Hematopoietic multipotent progenitor cell treated with erythropoietin and hydrocortisone succinate and interleukin-3 and kit ligand, for 6 days (in vitro differentiated cells): ENCODE measurements around the gene SPON1.
"Not testable (repeated sequence)": the region's sequence is repeated elsewhere in the genome, so short reads cannot be mapped to it uniquely, and the experiment has no call there.

Source experiments
- DNase-seq: peaks from one replicate; pipeline ENCODE4 v3.0.0-alpha.2; 2015

SPON1 gene

DNA sequence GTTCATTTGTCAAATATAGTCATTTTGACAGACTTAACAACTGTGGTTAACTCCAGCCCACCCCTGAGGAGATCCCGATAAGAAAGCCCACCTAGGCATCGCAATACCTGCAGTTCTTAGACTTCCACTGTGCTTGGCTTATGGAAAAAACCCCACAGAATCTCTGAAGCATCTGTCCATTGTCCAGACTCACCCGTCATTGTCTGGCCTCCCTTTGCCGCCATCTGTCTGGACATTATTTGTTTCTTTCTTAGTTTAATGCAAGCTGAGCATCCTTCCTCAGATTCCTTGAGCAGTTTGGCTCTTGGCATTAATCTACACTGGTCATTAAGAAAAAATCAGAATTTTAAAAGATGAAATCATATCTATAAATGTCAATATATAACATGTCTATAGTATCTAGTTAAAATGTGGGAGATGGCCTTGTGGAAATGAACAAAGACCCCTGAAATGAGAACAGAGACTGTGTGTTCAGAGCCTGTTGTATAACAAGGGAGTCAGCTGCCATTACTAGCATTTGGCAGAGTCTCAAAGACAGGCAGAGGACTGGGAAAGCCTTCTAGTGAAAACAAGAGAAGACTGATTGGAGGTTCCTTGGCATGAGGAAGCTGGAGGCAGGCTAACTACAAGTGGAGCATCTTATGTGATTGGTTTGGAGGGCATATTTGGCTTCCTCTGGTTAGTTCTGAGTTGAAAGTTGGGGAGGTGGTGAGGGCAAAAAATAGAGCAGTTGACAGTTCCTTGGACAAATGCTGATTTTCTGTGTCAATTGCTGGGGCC lies 80.4 kb downstream of the SPON1 start:
- DNase-seq, result no peak

DNA sequence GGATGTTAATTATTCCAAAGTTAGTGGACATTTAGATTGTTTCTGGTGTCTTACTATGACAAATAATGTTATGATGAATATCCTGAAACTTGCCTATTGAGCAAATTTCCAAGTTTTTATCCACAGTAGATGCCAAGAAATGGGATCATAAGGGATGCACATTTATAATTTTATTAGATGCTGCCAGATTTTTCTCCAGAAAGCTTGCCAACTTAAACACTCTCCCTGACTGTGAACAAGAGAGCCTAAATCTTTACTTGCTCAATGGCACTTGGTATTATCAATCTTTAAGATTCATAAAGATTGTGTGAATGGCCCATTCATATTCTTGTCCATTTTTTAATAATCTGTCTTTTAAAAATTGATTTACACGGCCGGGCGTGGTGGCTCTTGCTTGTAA lies 82.4 kb downstream of the SPON1 start:
- no peak for DNase-seq

DNA sequence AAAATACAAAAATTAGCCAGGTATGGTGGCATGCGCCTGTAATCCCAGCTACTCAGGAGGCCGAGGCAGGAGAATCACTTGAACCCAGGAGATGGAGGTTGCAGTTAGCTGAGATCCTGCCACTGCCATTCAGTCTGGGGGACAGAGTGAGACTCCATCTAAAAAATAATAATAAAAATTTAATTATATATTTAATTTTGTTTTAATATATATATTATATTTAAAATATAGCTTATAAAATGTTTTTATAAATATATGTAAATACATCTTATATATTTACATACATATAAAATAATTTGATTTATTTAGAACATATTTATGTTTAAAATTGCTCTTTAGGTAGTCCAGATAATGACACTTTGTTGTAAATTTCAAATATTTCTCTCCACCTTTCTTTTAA lies 82.9 kb downstream of the SPON1 start:
- no peak for DNase-seq

DNA sequence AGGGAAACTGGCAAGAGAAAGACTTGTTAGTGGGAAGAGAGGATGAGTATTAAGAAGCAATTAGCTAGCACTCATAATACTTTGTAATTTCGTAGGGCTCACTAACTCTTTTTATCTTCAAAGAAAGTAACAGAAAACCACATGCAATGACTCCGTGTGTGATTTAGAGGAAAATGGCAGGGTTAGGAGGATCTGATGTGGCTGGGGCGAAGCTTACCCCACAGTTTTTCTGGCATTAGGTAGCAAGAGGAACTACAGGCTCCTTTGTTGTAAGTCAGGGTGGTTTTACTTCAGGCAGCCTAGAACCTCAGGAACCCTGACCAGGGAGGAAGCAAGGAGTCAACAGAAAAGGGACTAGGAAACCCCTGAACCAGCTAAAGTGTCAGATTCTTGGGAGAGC lies 89.7 kb downstream of the SPON1 start:
- DNase-seq, result no peak

DNA sequence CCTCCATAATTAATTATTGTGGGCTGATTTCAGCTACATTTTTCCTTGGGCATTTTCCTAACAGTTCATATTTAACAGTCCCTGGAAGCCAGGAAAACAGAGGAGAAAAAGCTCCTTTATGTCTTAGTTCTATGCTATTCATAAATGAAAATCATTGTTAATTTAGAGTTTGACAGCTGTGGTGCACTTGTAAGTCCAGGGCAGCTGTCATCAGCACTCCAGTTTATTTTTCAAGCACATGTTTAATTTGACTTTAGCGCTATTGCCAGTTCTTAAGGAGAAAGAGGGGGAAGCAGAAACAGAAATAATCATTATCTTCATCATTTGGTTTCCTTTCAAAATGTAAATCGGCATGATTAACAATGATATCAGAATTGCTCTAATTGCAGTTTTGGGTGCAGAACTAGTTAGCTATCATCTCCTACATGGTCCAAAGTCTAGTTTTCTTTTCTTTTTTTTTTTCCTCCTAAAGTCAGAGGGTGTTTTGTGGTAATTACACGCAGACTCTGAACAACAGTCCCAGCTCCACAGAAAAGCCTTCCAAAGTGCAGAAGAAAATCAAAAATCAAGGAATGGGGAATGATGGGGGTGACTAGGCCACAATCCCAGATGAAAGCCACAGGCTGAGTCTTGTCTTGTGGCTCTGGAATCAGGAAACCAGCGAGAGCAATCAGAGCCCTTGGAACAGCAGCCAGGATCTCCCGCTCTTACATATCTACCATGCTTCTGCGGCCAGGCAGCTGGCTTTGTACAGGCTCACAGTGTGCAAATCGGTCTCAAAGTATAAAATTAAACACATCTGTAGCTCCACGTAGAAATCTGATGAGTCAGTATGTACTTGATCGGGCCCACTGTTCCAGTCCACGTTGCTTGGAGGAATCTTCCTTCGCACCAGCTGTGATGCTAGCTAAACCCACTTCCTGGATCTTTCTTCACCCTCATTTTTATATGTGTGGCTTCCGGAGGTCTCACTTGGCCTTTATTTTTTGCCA lies 91.9 kb downstream of the SPON1 start:
- no peak for DNase-seq

DNA sequence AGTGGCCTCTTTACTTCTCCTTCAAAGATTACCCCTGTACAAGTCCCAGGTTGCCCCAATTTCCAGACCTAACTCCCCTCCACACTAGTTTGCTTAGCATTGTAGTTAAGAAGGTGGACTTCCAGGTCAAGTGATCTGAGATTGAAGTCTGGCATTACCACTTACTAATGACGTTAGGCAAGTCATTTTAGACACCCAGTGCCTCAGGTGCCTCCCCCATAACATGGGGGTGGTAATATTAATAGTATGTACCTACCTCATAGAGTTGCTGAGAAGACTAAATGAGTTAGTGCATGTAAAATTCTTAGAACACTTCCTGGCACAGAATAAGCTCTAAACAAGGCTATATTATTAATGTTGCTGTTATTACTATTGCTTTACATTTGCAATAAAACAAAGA lies 93.4 kb downstream of the SPON1 start:
- DNase-seq, result no peak

DNA sequence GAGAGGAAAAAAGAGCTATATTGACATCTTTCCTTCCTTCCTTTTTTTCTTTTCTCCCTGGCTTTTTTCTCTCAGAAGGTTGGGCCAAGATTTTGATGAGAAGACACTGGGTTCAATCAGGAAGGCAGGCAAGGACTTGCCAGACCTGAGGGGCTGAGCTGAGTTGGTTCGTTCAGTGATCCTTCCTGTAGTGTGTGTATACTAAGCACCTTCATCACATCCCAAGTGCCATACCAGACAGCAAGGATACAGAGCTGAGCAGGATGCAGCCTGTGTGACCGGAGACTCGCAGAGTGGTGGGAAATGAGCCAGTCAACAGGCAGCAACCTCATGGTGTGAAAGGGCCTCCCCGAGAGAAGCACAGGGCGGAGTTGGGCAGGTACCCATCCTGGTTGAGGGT lies 95.5 kb downstream of the SPON1 start:
- no peak for DNase-seq

DNA sequence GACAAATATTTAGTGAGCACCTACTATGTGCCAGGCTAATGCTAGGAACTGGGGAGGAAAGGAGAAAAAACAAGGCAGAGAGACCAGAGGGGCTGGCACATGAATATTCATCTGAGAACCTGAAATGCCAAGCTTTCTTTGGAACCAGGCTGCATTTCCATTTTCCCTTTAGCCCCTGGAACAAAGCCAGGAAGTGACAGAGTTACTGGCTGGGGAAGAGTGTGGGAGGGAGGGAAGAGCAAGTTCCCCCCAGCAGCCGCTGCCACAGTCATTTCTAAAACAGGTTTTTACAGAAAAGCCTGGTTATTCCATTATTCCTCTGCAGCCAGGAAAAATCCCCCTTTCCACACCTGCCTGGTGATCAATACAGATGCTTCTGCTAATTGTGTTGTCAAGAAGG lies 97.0 kb downstream of the SPON1 start:
- no peak for DNase-seq

DNA sequence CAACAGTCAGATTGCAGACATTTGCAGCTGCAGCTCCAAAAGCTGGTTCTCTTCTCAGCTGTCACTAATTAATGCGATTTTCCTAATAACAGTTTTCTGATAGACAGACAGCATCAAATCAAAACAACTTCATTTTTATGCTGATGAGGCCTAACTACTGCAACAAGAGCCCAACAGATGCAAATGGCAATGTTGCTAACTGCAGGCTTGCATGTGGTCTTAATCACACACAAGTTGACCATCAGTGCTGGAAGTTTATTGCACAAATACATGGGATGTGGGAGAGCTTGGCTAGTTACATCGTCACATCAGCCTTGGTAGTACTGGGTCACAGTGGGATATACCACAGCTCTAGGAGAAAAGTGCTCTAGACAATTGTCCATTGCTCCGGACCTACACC lies 99.2 kb downstream of the SPON1 start:
- no peak for DNase-seq

DNA sequence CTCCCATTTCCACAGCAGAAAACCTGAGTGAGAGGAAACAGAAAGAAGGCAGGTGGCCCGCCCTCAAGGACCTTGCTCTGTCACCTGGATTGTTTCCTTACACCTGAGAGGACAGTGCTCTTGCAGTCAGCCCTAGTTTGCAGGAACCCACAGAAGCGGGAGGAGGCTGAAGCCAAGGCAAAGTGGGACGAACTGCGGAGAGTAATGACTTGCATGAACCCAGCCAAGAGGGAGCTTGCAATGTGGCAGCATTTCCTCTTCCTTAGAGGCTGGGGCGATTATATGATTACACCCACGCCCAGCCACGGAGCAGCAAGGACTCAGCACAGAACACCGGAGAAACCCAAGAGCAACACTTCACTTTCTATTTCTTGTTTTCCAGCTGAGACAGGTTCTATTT lies 102.6 kb downstream of the SPON1 start:
- DNase-seq, result peak; percentile 27

DNA sequence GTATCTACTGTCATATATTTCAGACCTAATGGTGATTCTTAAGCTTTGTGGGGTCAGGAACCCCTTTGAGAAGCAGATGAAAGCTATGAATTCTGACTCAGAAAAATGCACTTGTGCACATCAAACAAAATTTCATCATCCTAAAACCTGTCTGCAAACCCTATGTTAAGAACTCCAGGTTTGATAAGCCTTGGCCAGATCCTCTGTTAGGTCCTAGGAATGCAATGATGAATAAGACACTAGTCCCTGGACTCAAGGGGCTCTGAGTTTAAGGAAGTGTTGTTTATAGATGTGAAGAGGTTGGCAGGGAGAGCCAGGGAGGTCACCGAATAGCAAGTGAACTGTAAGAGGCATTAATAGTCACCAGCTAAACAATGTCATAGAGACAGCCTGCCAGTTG lies 103.2 kb downstream of the SPON1 start:
- DNase-seq, result no peak

DNA sequence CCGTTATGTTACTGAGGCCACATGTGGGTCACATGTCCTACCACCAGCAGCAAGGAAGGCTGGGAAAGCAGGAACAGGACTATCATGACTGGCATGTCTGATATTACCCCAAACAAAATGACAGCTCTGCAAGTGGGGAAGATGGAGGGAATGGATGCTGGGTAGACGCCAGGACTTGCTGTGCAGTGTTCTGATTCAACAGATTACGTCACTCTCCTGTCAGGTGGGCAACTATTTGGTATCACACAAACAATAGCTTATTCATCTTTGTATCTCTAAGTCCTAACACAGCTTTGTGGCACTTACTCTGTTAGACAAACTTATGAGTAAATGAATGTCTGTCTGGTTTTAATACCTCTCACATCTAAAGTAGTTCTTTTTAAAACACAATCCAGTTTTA lies 105.2 kb downstream of the SPON1 start:
- DNase-seq, result no peak

DNA sequence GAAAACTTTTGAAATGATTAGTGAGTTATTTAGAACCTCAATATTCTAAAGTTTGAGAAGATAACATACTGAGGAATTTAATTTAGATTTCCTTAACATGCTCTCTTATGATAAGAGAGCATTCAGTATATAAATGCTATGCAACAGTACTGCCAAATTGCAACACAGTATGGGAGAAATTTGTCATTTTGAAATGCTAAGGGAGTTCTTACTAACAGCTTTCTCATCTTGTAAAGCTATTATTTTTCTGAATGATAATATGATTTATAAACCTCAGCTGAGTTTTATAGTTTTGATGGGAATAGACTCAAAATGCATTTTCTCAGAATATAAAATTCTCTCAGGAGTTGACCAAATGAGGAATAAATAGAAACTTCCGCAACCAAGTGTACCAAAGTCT lies 108.4 kb downstream of the SPON1 start:
- no peak for DNase-seq

DNA sequence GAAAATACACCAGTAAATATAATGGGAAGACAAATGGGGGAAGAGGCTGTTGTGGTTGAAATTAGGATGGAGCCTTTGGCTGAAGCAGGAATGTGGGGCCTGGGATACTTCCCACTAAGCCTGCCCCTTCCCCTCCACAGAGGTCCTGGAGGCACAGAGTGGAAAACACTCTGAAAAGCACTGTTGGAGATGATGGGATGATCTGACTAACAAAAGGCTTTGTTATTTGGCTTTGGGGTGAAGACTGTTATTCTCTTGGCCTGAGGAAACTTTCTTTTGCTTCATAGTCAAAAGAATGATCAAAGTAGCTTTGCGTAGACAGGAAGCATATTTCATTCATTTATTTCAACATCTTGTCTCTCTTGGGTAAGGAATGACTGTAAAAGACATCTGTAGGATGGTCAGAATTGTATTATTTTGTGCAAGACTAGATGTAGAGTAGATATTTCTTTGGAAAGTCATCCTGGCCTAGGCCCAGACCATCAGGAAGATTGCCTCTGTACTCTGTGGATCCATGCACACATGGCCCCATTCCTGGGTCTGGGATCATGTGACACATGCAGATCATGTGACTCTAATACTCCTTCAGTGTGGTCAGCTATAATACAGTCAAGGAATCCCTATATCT lies 111.4 kb downstream of the SPON1 start:
- DNase-seq, result no peak

DNA sequence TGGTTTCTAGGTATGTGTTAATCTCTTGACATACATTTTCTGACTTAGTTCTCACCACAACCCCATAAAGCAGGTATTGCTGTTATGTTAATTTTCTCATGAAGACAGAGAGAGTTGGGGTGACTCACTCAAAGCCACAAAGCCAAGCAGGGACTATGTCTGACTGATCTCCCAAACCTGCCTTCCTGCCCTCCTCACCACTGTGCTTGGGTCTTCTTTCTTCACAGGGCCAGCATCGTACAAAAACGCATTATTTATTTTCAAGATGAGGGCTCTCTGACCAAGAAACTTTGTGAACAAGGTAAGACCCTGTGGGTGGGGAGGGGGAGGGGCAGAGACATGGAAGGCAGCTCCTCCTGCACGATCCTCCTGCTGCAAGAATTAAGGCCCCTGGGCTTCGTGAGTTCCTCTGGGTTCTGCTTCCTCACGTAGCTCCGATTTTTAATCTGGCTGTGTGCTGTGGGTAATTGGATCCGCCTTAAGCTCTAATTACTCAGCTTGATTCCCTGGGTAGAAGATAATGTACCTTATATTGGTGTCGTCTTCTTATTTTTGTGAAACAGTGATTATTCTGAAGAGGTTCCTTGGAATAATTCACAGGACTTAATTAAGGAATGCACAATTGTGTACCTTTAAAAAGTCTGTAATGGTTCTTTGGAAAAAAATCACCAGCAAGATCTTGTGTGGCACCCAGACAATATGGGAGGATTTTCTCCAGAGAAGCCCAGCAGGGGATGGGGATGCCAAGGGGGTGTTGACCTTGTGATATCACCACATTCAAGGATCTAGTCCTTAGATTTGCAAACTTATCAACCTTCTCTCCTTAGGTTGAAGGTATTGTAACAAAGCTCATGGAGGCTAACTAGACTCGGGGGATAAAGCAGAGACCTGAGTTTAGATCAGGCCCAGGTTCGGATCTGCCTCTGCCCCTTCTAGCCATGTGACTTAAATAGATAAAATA lies 112.9 kb downstream of the SPON1 start:
- DNase-seq, result peak; percentile 7

DNA sequence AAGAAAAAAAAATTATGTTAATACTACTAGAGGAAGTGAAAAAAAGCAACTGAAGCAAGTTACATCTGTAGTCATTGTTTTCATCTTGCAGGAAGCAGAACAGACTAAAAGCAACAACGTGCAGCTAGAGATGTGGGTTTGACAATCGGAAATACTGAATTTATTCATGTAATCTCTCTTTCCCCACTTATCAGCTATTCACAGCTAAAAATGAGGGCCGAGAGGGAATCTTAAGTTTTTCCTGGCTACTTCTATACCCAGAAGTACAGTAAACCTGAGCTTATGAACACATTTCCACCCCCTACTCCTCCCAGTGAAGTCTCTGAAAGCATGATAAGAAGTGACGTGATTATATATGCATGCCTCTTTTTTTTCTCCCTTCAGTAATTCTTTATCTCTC lies 116.5 kb downstream of the SPON1 start:
- DNase-seq, result peak; percentile 34

DNA sequence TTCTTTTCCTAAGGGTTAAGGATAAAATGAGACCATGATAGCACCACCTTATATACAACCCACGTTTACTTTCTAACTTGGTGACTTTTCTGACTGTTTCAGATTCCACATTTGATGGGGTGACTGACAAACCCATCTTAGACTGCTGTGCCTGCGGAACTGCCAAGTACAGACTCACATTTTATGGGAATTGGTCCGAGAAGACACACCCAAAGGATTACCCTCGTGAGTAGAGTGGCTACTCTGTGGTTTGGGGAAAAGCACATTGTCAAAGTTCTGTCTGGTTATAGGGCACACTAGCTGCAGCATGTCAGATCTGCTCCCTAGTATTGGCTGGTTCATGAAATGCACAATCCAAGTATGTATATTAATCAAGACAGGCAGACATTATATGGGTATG lies 117.3 kb downstream of the SPON1 start:
- no peak for DNase-seq

DNA sequence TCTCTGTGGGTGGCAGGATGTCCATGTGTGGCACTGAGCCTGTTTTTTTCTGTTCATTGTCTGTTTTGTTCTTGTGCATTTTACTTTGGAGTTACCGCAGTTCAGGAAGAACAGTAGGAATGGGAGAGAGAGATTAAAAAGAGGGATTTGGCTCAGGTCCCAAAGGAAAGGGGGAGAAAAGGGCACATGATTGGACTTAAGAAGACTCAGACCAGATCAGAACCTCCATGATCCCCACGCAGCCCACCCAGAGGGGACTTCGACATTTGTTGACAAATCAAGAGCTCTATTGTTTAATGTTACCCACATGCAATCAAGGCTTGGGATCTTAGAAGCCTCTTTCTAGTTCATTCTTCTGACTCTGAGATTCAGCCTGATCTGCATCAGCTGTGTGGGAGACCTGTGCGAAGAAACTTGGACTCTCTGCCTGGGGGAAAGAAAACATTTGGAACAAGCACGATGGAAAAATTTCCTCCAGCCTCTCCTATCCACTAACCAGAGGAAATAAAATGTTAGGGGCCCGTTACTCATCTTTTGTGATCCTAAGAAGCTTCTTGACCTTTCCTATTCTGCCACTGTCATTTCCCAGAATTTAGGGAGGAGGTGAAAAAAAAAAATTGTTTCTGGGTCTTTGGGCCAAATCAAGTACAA lies 119.2 kb downstream of the SPON1 start:
- DNase-seq, result no peak

DNA sequence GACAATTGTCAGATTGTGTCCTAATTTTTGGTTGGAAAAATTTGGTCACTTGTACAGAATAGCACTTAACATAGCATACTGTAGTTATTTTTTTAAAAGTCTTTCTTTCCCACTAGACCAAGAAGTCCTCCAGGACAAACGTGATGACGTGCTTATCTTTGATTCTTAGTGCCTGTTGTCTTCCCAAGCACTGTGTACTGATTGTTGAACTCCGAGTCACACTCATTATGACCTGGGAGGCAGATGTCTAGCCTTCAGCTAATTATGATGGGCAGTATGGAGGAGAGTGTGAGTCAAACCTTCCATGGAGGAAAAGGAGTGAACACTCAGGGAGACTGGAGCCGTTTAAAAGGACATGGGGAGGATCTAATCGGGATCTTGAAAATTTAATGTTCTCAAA lies 119.8 kb downstream of the SPON1 start:
- DNase-seq, result no peak

DNA sequence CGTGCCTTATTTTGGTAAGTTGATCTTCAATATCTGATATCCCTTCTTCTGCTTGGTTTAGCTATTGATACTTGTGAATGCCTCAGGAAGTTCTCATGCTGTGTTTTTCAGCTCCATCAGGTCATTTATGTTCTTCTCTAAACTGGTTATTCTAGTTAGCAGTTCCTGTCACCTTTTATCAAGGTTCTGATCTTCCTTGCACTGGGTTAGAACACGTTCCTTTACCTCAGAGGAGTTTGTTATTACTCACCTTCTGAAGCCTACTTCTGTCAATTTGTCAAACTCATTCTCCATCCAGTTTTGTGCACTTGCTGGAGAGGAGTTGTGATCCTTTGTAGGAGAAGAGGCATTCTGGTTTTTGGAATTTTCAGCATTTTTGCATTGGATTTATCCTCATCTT lies 126.3 kb downstream of the SPON1 start:
- not testable (repeated sequence) for DNase-seq

DNA sequence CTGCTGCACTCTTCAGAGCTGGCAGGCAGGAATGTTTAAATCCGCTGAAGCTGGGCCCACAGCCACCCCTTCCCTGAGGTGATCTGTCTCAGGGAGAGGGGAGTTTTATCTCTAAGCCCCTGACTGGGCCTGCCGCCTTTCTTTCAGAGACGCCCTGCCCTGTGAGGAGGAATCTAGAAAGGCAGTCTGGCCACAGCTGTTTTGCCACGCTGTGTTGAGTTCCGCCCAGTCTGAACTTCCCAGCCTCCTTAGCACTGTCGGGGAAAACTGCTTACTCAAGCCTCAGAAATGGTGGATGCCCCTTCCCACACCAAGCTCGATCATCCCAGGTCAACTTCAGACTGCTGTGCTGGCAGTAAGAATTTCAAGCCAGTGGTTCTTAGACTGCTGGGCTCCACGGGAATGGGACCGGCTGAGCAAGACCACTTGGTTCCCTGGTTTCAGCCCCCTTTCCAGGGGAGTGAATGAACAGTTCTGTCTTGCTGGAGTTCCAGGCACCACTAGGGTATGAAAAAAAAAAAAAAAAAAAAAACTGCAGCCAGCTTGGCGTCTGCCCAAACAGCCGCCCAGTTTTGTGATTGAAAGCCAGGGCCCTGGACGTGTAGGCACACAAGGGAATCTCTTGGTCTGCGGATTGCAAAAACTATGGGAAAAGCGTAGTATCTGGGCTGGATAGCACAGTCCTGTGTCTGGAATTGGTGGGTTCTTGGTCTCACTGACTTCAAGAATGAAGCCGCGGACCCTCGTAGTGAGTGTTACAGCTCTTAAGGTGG lies 127.4 kb downstream of the SPON1 start:
- DNase-seq, result no peak
